ENCODE measurements around the gene DTL.

The DTL gene

DNA sequence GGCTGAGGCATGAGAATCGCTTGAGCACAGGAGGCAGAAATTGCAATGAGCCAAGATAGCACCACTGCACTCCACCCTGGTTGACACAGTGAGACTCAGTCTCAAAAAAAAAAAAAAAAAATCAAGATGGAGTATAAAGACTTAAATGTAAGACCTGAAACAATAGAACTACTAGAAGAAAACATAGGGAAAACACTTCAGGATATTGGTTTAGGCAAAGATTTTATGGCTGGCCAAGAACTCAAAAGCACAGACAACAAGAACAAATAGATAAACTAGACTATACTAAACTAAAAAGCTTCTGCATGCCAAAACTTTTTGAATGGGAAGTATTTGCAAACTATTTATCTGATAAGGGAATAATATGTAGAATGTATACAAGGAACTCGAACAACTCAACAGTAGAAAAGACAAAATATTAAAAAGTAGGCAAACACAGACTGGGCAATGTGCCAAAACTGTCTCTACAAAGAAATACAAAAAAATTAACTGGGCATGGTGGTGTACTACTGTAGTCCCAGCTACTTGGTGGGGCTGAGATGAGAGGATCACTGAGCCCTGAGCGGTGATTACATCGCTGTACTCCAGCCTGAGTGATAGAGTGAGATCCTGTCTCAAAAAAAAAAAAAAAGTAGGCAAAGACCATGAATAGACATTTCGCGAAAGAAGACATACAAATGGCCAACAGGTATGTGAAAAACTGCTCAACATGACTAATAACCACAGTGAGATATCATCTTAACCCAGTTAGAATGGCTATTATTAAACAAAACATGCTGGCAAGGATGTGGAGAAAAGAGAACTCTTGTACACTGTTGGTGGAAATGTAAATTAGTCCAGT, 25.3 kb downstream of the DTL start:
- H3K27me3 ChIP-seq (ENCODE audit: control insufficient read depth in 2 of 2, insufficient read depth in 2 of 2, low read length in 2 of 2): no peaks in the 10 kb centered on the region
- H3K4me3 ChIP-seq (ENCODE audit: low read length in 2 of 2): no peak overlapping the region
- H3K9ac ChIP-seq (ENCODE audit: low read depth in 1 of 2, low read length in 2 of 2): no peak overlapping the region
- H3K27ac ChIP-seq (ENCODE audit: low read depth in 2 of 2, low read length in 2 of 2): no peak overlapping the region
- H3K4me1 ChIP-seq (ENCODE audit: control insufficient read depth in 2 of 2, insufficient read depth in 2 of 2, low read length in 2 of 2): no peaks in the 10 kb centered on the region
- H3K9me3 ChIP-seq (ENCODE audit: control insufficient read depth in 2 of 2, low read length in 2 of 2): no peaks in the 10 kb centered on the region
- H3K36me3 ChIP-seq (ENCODE audit: control insufficient read depth in 2 of 2, insufficient read depth in 2 of 2, low read length in 2 of 2): peaks cover 0 to 3% of the 10 kb centered on the region in 2 donors

DNA sequence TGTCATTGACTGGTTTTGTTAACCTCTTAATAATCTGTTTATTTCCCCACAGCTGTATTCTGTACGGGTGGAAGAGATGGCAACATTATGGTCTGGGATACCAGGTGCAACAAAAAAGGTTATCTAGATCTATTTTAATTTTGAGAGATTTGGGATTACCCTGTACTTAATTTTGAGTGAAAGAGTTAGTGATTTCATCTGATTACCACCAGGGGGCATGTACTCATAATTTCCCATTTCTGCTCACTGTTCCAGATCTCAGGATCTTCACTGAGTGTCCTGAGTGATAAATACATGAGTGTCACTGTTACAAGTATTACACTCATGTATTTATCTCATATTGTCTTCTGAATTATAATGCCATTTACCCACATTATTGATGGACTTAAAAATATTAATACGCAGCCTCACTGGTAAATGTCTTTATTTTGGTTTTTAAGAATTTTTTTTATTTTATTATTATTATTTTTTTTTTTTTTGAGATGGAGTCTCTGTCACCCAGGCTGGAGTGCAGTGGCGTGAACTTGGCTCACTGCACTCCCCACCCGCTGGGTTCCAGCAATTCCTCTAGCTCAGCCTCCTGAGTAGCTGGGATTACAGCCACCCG, 27.4 kb downstream of the DTL start:
- Histone ChIP-seq H3K27me3 (ENCODE audit: control insufficient read depth in 2 of 2, insufficient read depth in 2 of 2, low read length in 2 of 2) (no peaks in the 10 kb centered on the region), H3K9me3 (ENCODE audit: control insufficient read depth in 2 of 2, low read length in 2 of 2) (no peaks in the 10 kb centered on the region), H3K36me3 (ENCODE audit: control insufficient read depth in 2 of 2, insufficient read depth in 2 of 2, low read length in 2 of 2) (no peaks in the 10 kb centered on the region), H3K27ac (ENCODE audit: low read depth in 2 of 2, low read length in 2 of 2) (no peak overlapping the region), H3K4me3 (ENCODE audit: low read length in 2 of 2) (no peak overlapping the region), H3K9ac (ENCODE audit: low read depth in 1 of 2, low read length in 2 of 2) (no peak overlapping the region), H3K4me1 (ENCODE audit: control insufficient read depth in 2 of 2, insufficient read depth in 2 of 2, low read length in 2 of 2) (no peaks in the 10 kb centered on the region)

DNA sequence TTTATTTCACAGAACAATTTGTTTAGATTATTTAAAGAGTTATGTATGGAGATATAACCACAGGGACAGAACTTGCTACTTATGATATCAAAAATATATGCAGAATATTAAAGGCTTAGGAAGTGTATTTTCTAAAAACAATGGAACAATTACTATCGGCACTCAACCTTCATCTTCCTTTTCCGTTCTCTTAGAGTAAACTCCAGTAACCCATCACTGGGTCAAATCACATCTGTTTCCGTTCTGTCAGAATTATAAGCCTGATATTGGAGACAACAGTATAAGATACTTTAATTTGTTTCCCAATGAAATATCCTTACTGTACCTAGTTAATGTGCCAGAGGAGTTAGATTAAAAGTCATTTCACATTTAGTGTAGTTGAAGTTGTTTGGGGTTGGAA, 32.2 kb downstream of the DTL start:
- H3K4me3 ChIP-seq (ENCODE audit: low read length in 2 of 2): no peak overlapping the region
- no peak overlapping the region for H3K27ac ChIP-seq (ENCODE audit: low read depth in 2 of 2, low read length in 2 of 2)
- H3K9ac ChIP-seq (ENCODE audit: low read depth in 1 of 2, low read length in 2 of 2): no peak overlapping the region
- no peaks in the 10 kb centered on the region for H3K4me1 ChIP-seq (ENCODE audit: control insufficient read depth in 2 of 2, insufficient read depth in 2 of 2, low read length in 2 of 2)
- no peaks in the 10 kb centered on the region for H3K27me3 ChIP-seq (ENCODE audit: control insufficient read depth in 2 of 2, insufficient read depth in 2 of 2, low read length in 2 of 2)
- H3K36me3 ChIP-seq (ENCODE audit: control insufficient read depth in 2 of 2, insufficient read depth in 2 of 2, low read length in 2 of 2): no peaks in the 10 kb centered on the region
- H3K9me3 ChIP-seq (ENCODE audit: control insufficient read depth in 2 of 2, low read length in 2 of 2): no peaks in the 10 kb centered on the region

DNA sequence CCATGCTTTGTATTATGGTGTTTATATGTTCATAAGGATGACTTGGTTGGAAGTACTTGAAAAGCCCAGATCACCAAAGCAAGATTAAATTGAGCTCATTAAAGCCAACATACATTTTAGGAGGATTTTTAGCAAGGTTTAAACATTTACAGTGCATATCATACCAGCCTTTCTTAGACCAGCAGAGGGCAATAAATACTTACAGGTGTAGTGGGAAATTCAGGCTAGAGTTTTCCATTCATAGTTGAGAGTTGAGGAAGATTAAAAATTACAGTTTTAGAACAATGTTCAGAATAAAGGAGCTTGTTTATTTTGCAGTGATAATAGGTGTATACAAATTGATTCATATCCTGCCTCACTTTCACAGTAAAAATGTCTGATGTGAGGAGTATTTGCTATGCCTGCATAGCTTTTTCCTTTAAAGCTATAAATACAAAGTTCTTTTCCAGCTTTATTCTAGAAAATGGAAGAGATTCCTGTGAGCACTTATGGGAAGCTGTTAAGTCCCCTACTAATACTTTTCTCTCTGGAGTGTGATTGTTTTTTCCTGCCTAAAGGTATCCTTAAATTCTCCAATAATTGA, 35.3 kb downstream of the DTL start:
- no peak overlapping the region for H3K4me3 ChIP-seq (ENCODE audit: low read length in 2 of 2)
- no peak overlapping the region for H3K9ac ChIP-seq (ENCODE audit: low read depth in 1 of 2, low read length in 2 of 2)
- H3K27me3 ChIP-seq (ENCODE audit: control insufficient read depth in 2 of 2, insufficient read depth in 2 of 2, low read length in 2 of 2): no peaks in the 10 kb centered on the region
- no peak overlapping the region for H3K27ac ChIP-seq (ENCODE audit: low read depth in 2 of 2, low read length in 2 of 2)
- H3K36me3 ChIP-seq (ENCODE audit: control insufficient read depth in 2 of 2, insufficient read depth in 2 of 2, low read length in 2 of 2): no peaks in the 10 kb centered on the region
- H3K4me1 ChIP-seq (ENCODE audit: control insufficient read depth in 2 of 2, insufficient read depth in 2 of 2, low read length in 2 of 2): no peaks in the 10 kb centered on the region
- no peaks in the 10 kb centered on the region for H3K9me3 ChIP-seq (ENCODE audit: control insufficient read depth in 2 of 2, low read length in 2 of 2)

DNA sequence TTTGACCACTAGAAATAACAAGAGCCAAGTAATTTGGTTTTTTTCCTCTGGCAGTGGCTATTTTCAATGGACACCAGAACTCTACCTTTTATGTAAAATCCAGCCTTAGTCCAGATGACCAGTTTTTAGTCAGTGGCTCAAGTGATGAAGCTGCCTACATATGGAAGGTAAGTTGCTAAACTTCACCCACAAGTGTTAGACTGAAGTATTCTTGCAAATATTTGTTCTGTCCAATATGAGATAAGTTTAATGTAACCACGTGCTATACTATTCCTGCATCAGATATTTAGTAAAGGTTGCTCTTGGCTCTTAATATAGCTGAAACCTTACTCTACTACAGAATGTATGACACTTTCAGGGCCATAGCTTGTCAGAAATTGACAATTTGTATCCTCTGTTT, 36.5 kb downstream of the DTL start:
- Histone ChIP-seq H3K27ac (ENCODE audit: low read depth in 2 of 2, low read length in 2 of 2) (no peak overlapping the region), H3K36me3 (ENCODE audit: control insufficient read depth in 2 of 2, insufficient read depth in 2 of 2, low read length in 2 of 2) (no peaks in the 10 kb centered on the region), H3K27me3 (ENCODE audit: control insufficient read depth in 2 of 2, insufficient read depth in 2 of 2, low read length in 2 of 2) (no peaks in the 10 kb centered on the region), H3K4me3 (ENCODE audit: low read length in 2 of 2) (no peak overlapping the region), H3K9ac (ENCODE audit: low read depth in 1 of 2, low read length in 2 of 2) (no peak overlapping the region), H3K9me3 (ENCODE audit: control insufficient read depth in 2 of 2, low read length in 2 of 2) (no peaks in the 10 kb centered on the region), H3K4me1 (ENCODE audit: control insufficient read depth in 2 of 2, insufficient read depth in 2 of 2, low read length in 2 of 2) (no peaks in the 10 kb centered on the region)

DNA sequence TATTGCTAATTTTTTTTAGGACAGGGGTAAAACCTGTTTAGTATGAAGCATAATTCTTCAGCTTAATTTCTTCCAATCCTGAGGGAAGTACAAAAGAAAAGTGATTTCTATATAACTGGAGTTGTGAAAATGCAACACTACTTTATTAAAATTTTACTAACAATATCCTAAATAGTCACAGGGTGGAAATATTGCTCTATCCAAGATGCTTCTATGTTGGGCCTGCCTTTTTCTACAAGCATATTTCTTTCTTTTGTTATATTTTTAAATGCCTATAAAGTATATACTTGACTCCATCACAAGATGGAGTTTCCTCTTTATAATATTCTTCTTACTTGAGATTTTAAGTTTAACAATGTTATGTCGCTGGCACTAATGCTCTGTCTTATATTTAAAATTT, 37.9 kb downstream of the DTL start:
- H3K27ac ChIP-seq (ENCODE audit: low read depth in 2 of 2, low read length in 2 of 2): no peak overlapping the region
- H3K27me3 ChIP-seq (ENCODE audit: control insufficient read depth in 2 of 2, insufficient read depth in 2 of 2, low read length in 2 of 2): no peaks in the 10 kb centered on the region
- no peak overlapping the region for H3K9ac ChIP-seq (ENCODE audit: low read depth in 1 of 2, low read length in 2 of 2)

DNA sequence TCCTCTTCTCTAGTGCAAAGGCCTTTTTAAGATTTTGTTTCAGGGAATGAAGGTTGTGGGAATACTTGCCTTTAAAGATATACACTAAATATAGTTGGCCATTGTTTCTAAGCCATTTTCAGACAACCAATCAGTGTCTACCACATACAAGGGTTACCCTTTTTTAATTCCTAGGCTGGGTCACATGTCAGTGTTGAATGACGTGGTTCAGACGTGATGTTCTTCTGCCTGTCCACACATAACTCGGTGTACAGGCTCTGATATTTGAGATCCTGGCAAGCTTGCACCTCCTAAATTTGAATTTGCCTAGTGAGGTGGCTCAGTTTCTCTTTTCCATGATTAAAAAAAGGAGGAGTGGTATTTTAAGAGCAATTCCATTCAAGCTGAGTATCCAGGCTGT, 38.8 kb downstream of the DTL start:
- Histone ChIP-seq H3K36me3 (ENCODE audit: control insufficient read depth in 2 of 2, insufficient read depth in 2 of 2, low read length in 2 of 2) (no peaks in the 10 kb centered on the region), H3K4me3 (ENCODE audit: low read length in 2 of 2) (no peak overlapping the region), H3K27me3 (ENCODE audit: control insufficient read depth in 2 of 2, insufficient read depth in 2 of 2, low read length in 2 of 2) (no peaks in the 10 kb centered on the region), H3K27ac (ENCODE audit: low read depth in 2 of 2, low read length in 2 of 2) (no peak overlapping the region), H3K9ac (ENCODE audit: low read depth in 1 of 2, low read length in 2 of 2) (no peak overlapping the region), H3K9me3 (ENCODE audit: control insufficient read depth in 2 of 2, low read length in 2 of 2) (no peaks in the 10 kb centered on the region), H3K4me1 (ENCODE audit: control insufficient read depth in 2 of 2, insufficient read depth in 2 of 2, low read length in 2 of 2) (no peaks in the 10 kb centered on the region)

More for the DNA sequence above, 37.9 kb downstream of the DTL start:
- Histone ChIP-seq H3K9me3 (ENCODE audit: control insufficient read depth in 2 of 2, low read length in 2 of 2) (no peaks in the 10 kb centered on the region), H3K4me3 (ENCODE audit: low read length in 2 of 2) (no peak overlapping the region), H3K4me1 (ENCODE audit: control insufficient read depth in 2 of 2, insufficient read depth in 2 of 2, low read length in 2 of 2) (no peaks in the 10 kb centered on the region), H3K36me3 (ENCODE audit: control insufficient read depth in 2 of 2, insufficient read depth in 2 of 2, low read length in 2 of 2) (no peaks in the 10 kb centered on the region)

DNA sequence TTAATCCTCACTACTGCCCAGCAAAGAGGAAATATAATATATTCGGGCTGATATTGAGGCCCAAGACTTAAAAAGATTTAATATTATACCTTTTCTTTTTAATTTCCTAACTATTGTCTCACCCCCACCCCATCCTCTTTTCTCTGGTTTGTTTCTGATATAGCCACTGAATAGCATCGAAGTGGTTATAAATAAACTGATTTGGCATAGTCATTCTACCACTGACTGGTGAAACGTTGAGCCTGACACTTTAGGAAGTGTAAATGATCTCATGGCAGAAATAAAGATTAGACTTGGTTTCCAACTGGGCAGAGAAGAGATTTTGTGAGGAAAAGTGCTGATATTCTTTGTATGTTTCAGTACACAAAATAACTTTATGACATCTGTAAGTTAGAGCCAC, 39.3 kb downstream of the DTL start:
- H3K4me1 ChIP-seq (ENCODE audit: control insufficient read depth in 2 of 2, insufficient read depth in 2 of 2, low read length in 2 of 2): no peaks in the 10 kb centered on the region

DNA sequence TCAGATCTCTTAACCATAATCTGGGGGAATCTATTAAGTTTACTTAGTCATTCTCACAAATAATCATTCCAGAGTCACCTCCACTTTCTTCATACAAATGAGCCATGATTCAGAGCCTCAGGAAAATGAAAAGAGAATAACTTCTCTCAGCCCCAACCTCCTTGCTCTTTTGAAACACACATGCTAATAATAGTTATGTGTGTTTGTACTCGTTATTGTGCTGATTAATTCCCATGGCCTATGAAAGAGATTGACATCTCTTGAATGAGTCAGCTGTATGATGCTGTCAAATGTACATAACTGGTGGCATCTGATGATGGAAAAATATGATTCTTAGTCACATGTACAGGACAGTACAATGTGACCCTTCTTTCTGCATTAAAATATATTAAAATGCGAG, 41.5 kb downstream of the DTL start:
- Histone ChIP-seq H3K36me3 (ENCODE audit: control insufficient read depth in 2 of 2, insufficient read depth in 2 of 2, low read length in 2 of 2) (no peaks in the 10 kb centered on the region), H3K27ac (ENCODE audit: low read depth in 2 of 2, low read length in 2 of 2) (no peak overlapping the region)

More for the DNA sequence above, 39.3 kb downstream of the DTL start:
- no peaks in the 10 kb centered on the region for H3K36me3 ChIP-seq (ENCODE audit: control insufficient read depth in 2 of 2, insufficient read depth in 2 of 2, low read length in 2 of 2)
- no peaks in the 10 kb centered on the region for H3K9me3 ChIP-seq (ENCODE audit: control insufficient read depth in 2 of 2, low read length in 2 of 2)
- no peak overlapping the region for H3K4me3 ChIP-seq (ENCODE audit: low read length in 2 of 2)
- H3K9ac ChIP-seq (ENCODE audit: low read depth in 1 of 2, low read length in 2 of 2): no peak overlapping the region
- H3K27ac ChIP-seq (ENCODE audit: low read depth in 2 of 2, low read length in 2 of 2): no peak overlapping the region
- no peaks in the 10 kb centered on the region for H3K27me3 ChIP-seq (ENCODE audit: control insufficient read depth in 2 of 2, insufficient read depth in 2 of 2, low read length in 2 of 2)

DNA sequence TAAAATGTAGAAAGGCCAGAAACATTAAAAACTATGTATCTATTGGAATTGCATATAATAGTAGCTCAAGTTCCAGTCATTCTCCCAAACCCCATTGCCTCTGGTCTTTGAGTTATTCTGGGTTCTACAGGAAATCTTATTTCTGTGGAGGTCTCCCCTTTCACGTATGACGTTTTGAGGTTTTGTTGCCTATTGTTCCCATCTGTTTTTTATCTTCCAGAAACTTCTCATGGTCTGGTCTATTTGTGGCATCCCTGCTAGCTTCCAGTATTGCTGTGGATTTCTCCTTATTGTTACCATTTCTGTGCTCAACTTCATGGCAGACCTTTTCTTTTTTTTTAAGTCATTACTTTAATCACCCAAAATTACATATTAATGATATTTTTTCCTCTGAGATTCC, 43.3 kb downstream of the DTL start:
- Histone ChIP-seq H3K27me3 (ENCODE audit: control insufficient read depth in 2 of 2, insufficient read depth in 2 of 2, low read length in 2 of 2) (no peaks in the 10 kb centered on the region), H3K4me1 (ENCODE audit: control insufficient read depth in 2 of 2, insufficient read depth in 2 of 2, low read length in 2 of 2) (no peaks in the 10 kb centered on the region), H3K9me3 (ENCODE audit: control insufficient read depth in 2 of 2, low read length in 2 of 2) (no peaks in the 10 kb centered on the region), H3K4me3 (ENCODE audit: low read length in 2 of 2) (no peak overlapping the region), H3K36me3 (ENCODE audit: control insufficient read depth in 2 of 2, insufficient read depth in 2 of 2, low read length in 2 of 2) (no peaks in the 10 kb centered on the region), H3K27ac (ENCODE audit: low read depth in 2 of 2, low read length in 2 of 2) (no peak overlapping the region), H3K9ac (ENCODE audit: low read depth in 1 of 2, low read length in 2 of 2) (no peak overlapping the region)

More for the DNA sequence above, 41.5 kb downstream of the DTL start:
- H3K4me1 ChIP-seq (ENCODE audit: control insufficient read depth in 2 of 2, insufficient read depth in 2 of 2, low read length in 2 of 2): no peaks in the 10 kb centered on the region
- no peaks in the 10 kb centered on the region for H3K9me3 ChIP-seq (ENCODE audit: control insufficient read depth in 2 of 2, low read length in 2 of 2)
- H3K27me3 ChIP-seq (ENCODE audit: control insufficient read depth in 2 of 2, insufficient read depth in 2 of 2, low read length in 2 of 2): no peaks in the 10 kb centered on the region
- no peak overlapping the region for H3K9ac ChIP-seq (ENCODE audit: low read depth in 1 of 2, low read length in 2 of 2)
- H3K4me3 ChIP-seq (ENCODE audit: low read length in 2 of 2): no peak overlapping the region

Data from mucosa of rectum (tissue), 2 donors.